ENCODE results near the gene SAMM50.

DNA sequence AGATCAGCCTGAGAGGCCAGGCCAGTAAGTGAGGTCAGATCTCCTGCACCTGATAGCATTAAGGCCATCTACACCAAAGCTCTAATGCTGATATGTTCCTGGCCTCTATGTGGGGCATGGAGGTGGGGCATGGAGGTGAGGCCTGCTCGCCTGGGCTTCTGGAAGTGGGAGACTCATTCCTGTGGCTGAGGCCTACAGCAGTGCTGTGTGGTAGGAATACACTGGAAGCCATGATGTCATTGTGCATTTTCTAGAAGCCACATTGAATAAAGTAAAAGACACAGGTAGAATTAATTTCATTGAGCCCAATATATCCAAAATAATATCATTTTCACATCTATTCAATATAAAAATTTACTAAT, 28.9 kb upstream of the SAMM50 start:
- no peak for TF ChIP-seq POLR2A (IDR thresholded peaks at IDR 0.05)
- TF ChIP-seq, protein P1, sequence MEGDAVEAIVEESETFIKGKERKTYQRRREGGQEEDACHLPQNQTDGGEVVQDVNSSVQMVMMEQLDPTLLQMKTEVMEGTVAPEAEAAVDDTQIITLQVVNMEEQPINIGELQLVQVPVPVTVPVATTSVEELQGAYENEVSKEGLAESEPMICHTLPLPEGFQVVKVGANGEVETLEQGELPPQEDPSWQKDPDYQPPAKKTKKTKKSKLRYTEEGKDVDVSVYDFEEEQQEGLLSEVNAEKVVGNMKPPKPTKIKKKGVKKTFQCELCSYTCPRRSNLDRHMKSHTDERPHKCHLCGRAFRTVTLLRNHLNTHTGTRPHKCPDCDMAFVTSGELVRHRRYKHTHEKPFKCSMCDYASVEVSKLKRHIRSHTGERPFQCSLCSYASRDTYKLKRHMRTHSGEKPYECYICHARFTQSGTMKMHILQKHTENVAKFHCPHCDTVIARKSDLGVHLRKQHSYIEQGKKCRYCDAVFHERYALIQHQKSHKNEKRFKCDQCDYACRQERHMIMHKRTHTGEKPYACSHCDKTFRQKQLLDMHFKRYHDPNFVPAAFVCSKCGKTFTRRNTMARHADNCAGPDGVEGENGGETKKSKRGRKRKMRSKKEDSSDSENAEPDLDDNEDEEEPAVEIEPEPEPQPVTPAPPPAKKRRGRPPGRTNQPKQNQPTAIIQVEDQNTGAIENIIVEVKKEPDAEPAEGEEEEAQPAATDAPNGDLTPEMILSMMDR (IDR thresholded peaks at IDR 0.05 in 8 of 11, conservative IDR thresholded peaks at IDR 0.05 in 3 of 11) = no peak
